OCI-LY7 (cell line): ENCODE results near the gene TMC8. TPM values are rescaled to one million over a fixed set of nuclear protein-coding genes. Genes with fewer than 3 reads are reported as not detected.

Experiments
- BruUV-seq: library from RNA; stranded (reverse); fragments of 400-500 nt; replicated peaks from 2 replicates; lab custom pipeline; 2021; lab: Mats Ljungman, UMichigan
- CTCF ChIA-PET: fragments of 300-600 bp; sonication (Branson Sonifier 250); formaldehyde crosslinking; loops from one replicate; lab custom pipeline; 2022; ENCODE audit warnings: antibody characterized with exemption; ENCODE audit not compliant: unreplicated experiment; lab: Charles Lee
- POLR2A ChIA-PET: fragments of 300-600 bp; sonication (Branson Sonifier 250); formaldehyde crosslinking; loops from one replicate; lab custom pipeline; 2022; ENCODE audit warnings: antibody characterized with exemption; lab: Charles Lee
- DNase-seq: peaks from one replicate; pipeline ENCODE4 v3.0.0-alpha.2; 2015; ENCODE audit warnings: low spot score
- H2AFZ ChIP-seq: fragments of 200-600 bp; sonication (generic), shearing (Covaris generic); 2 replicates; pipeline ENCODE4 v1.6.1; 2014; ENCODE audit warnings: mild to moderate bottlenecking, antibody characterized with exemption, low read length, moderate library complexity
- H3K27ac ChIP-seq: fragments of 200-600 bp; sonication (generic); 2 replicates; pipeline ENCODE4 v1.5.1; 2014; ENCODE audit warnings: mixed run types, low read depth, mild to moderate bottlenecking, moderate library complexity, low read length, inconsistent platforms; ENCODE audit not compliant: poor library complexity, severe bottlenecking
- H3K36me3 ChIP-seq: fragments of 200-600 bp; sonication (generic); 2 replicates; pipeline ENCODE4 v1.6.1; 2014; ENCODE audit warnings: mild to moderate bottlenecking, antibody characterized with exemption, low read length, moderate library complexity, mixed read lengths; ENCODE audit not compliant: insufficient read depth
- H3K4me1 ChIP-seq: fragments of 200-600 bp; sonication (generic); 2 replicates; pipeline ENCODE4 v1.5.1; 2014; ENCODE audit warnings: mild to moderate bottlenecking, low read length; ENCODE audit not compliant: insufficient read depth, poor library complexity, severe bottlenecking
- H3K4me2 ChIP-seq: fragments of 200-600 bp; sonication (generic); 2 replicates; pipeline ENCODE4 v1.6.1; 2014; ENCODE audit warnings: mild to moderate bottlenecking, low read length
- H3K4me3 ChIP-seq: fragments of 200-600 bp; sonication (generic); 2 replicates; pipeline ENCODE4 v1.5.1; 2014; ENCODE audit warnings: mild to moderate bottlenecking, low read depth, low read length; ENCODE audit not compliant: poor library complexity, severe bottlenecking
- H3K79me2 ChIP-seq: fragments of 200-600 bp; sonication (generic); 2 replicates; pipeline ENCODE4 v1.6.1; 2016; ENCODE audit warnings: low read depth, mild to moderate bottlenecking, low read length, moderate library complexity, mixed read lengths; ENCODE audit not compliant: insufficient read depth
- H3K9me2 ChIP-seq: fragments of 200-600 bp; sonication (generic); 2 replicates; pipeline ENCODE4 v1.6.1; 2016; ENCODE audit warnings: mild to moderate bottlenecking, low read length, mixed read lengths; ENCODE audit not compliant: insufficient read depth
- H3K9me3 ChIP-seq: fragments of 200-600 bp; sonication (generic); 2 replicates; pipeline ENCODE4 v1.6.1; 2014; ENCODE audit warnings: mild to moderate bottlenecking, mixed run types, low read length, mixed read lengths
- H4K20me1 ChIP-seq: fragments of 200-600 bp; sonication (generic); 2 replicates; pipeline ENCODE4 v1.6.1; 2014; ENCODE audit warnings: mild to moderate bottlenecking, antibody characterized with exemption, low read length, moderate library complexity, mixed read lengths; ENCODE audit not compliant: insufficient read depth
- EZH2phosphoT487 ChIP-seq: fragments of 200-600 bp; sonication (generic); IDR thresholded peaks from 2 replicates; pipeline ENCODE4 v1.6.1; 2018; ENCODE audit warnings: low read depth, borderline replicate concordance, mild to moderate bottlenecking, mixed run types, antibody characterized with exemption, low read length, moderate library complexity, mixed read lengths
- intact Hi-C: fragments of 100-400 bp; cut with micrococcal nuclease; formaldehyde crosslinking; loops from one replicate; pipeline ENCODE4 v1.10.0; 2022; ENCODE audit not compliant: unreplicated experiment
- total RNA-seq, 2 experiments: library from RNA; depleted of rRNA in 1 of 2; stranded (reverse); fragments of >200 nt in 1 of 2; shearing (Covaris generic) in 1 of 2; gene quantifications; 2 replicates each; pipeline ENCODE4 v1.2.3, GENCODE V29; 2014 to 2022
- TF ChIP-seq, protein P1 (sequence below): fragments of 200-600 bp; sonication (generic); conservative IDR thresholded peaks from 2 replicates; pipeline ENCODE4 v1.5.1; 2014; ENCODE audit warnings: mild to moderate bottlenecking, antibody characterized with exemption, low read length, moderate library complexity, mixed read lengths

Gene TMC8
- total RNA-seq, 2 experiments from 2014 or later: 83.8 to 236 TPM

DNA sequence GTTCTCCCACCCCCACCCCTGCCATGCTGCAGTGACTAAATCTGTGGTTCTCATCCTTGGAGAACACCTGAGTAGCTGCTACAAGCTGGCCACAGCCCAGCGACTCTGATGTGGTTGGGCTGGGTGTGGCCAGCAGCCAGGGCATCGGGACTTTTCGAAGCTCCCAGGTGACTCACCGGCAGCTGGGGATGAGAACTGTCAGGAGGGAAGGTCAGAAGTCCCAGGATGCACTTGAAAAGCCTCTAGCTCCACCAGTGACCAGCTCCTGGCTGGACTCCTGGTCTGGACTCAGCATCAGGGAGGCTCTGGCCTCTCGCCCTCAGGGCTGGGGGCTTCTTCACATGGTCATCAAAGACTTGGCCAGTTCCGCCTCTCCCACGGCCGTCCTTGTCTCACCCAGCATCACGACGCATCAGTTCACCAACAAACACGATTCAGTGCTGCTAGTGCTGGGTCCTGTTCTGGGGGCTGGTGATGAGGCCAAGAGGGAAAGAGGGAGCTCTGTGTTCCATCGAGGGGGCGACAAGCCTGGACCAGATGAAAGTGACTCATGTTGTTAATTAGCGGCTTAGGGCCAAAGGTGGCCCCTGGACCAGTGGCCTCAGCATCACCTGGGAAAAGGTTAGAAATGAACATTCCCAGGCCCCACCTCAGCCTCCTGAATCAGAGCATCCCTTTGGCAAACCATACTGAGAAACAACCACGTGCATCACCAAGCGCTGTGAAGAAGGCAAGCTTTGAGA lies 11.7 kb downstream of the TMC8 start:
- no peaks in the 10 kb centered on the region for H4K20me1 ChIP-seq
- peaks cover 27% of the 10 kb centered on the region for H3K4me1 ChIP-seq
- no peak overlapping the region for H3K4me3 ChIP-seq
- ChIA-PET CTCF (no interaction called here), POLR2A (interaction anchor here (0.6 kb wide), 1 partner anchor 8 kb away, joined by 3 read pairs; no protein-coding TSS in a partner anchor)
- peaks cover 19% of the 10 kb centered on the region for H3K36me3 ChIP-seq
- no peak overlapping the region for H3K4me2 ChIP-seq
- no peaks in the 10 kb centered on the region for H3K9me3 ChIP-seq
- no peak overlapping the region for H3K27ac ChIP-seq
- no peak for DNase-seq
- TSS peak; percentile 41 for BruUV-seq
- H3K79me2 ChIP-seq: no peaks in the 10 kb centered on the region
- intact Hi-C loops: no loop called here
- TF ChIP-seq, protein P1, sequence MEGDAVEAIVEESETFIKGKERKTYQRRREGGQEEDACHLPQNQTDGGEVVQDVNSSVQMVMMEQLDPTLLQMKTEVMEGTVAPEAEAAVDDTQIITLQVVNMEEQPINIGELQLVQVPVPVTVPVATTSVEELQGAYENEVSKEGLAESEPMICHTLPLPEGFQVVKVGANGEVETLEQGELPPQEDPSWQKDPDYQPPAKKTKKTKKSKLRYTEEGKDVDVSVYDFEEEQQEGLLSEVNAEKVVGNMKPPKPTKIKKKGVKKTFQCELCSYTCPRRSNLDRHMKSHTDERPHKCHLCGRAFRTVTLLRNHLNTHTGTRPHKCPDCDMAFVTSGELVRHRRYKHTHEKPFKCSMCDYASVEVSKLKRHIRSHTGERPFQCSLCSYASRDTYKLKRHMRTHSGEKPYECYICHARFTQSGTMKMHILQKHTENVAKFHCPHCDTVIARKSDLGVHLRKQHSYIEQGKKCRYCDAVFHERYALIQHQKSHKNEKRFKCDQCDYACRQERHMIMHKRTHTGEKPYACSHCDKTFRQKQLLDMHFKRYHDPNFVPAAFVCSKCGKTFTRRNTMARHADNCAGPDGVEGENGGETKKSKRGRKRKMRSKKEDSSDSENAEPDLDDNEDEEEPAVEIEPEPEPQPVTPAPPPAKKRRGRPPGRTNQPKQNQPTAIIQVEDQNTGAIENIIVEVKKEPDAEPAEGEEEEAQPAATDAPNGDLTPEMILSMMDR: no peak
- no peak for TF ChIP-seq EZH2phosphoT487
- H2AFZ ChIP-seq: no peak overlapping the region
- H3K9me2 ChIP-seq: no peaks in the 10 kb centered on the region

GRCh38 chr17:78143214-78144146 lies 12.9 kb downstream of the TMC8 start:
- H3K9me2 ChIP-seq: no peaks in the 10 kb centered on the region
- H3K9me3 ChIP-seq: no peaks in the 10 kb centered on the region
- BruUV-seq: no TSS peak
- no peak overlapping the region for H3K4me3 ChIP-seq
- CTCF ChIA-PET: interaction anchor here (0.6 kb wide), 1 partner anchor 26 kb away, joined by 3 read pairs; no protein-coding TSS in a partner anchor
- intact Hi-C loops: no loop called here
- no peak for DNase-seq
- H3K4me1 ChIP-seq: peaks cover 36% of the 10 kb centered on the region
- H3K4me2 ChIP-seq: no peak overlapping the region
- H2AFZ ChIP-seq: no peak overlapping the region
- H3K27ac ChIP-seq: no peak overlapping the region
- no peaks in the 10 kb centered on the region for H3K79me2 ChIP-seq
- H4K20me1 ChIP-seq: no peaks in the 10 kb centered on the region
- TF ChIP-seq, protein P1: no peak
- no peak for TF ChIP-seq EZH2phosphoT487
- POLR2A ChIA-PET: interaction anchor here (1.0 kb wide), 1 partner anchor 8 kb away, joined by 3 read pairs; no protein-coding TSS in a partner anchor
- H3K36me3 ChIP-seq: peaks cover 13% of the 10 kb centered on the region
